ENCODE measurements around the gene CDC23. TPM values are rescaled to one million over a fixed set of nuclear protein-coding genes. Genes with fewer than 3 reads are reported as not detected.

Gene CDC23
- total and polyA plus RNA-seq, 2 of the 4 experiments (the other 2 are of a cell fraction), result 21.1 to 28.0 TPM

GRCh38 chr5:138148811-138149210 lies 64.3 kb downstream of the CDC23 start:
- Histone ChIP-seq H3K18ac (ENCODE audit: low read depth, low read length) (no peak overlapping the region), H2BK120ac (ENCODE audit: low read depth, low read length) (no peak overlapping the region), H2BK20ac (ENCODE audit: low read depth, low read length) (no peak overlapping the region), H3K36me3 (ENCODE audit: control insufficient read depth, insufficient read depth, low read length) (no peaks in the 10 kb centered on the region), H2BK15ac (ENCODE audit: low read depth, low read length) (no peak overlapping the region), H2AK9ac (replicated peaks; ENCODE audit: low read depth, low read length, poor library complexity) (no peak overlapping the region), H4K20me1 (ENCODE audit: insufficient read depth, low read length) (no peaks in the 10 kb centered on the region), H4K8ac (ENCODE audit: low read depth in 2 of 2, low read length in 2 of 2) (no peak overlapping the region), H2AFZ (replicated peaks; ENCODE audit: low read length, poor library complexity) (peak overlapping the region; percentile 40), H3K23ac (ENCODE audit: low read depth, low read length) (no peak overlapping the region), H3K14ac (replicated peaks; ENCODE audit: low read depth, low read length) (no peak overlapping the region), H3K79me1 (ENCODE audit: low read depth in 1 of 2, low read length in 2 of 2) (no peaks in the 10 kb centered on the region), H3K27me3 (ENCODE audit: control insufficient read depth, insufficient read depth, low read length) (no peaks in the 10 kb centered on the region), H3K9me1 (ENCODE audit: insufficient read depth, low read length) (no peaks in the 10 kb centered on the region), H3K56ac (ENCODE audit: extremely low read depth, insufficient read depth, low read length) (no peak overlapping the region), H3K9ac (ENCODE audit: low read depth, low read length) (no peak overlapping the region), H2BK5ac (ENCODE audit: low read depth, low read length, poor library complexity, severe bottlenecking) (no peak overlapping the region), H4K91ac (ENCODE audit: insufficient read depth, low read depth, low read length) (no peak overlapping the region), H3K4me3 (ENCODE audit: insufficient read depth, low read depth, low read length) (no peak overlapping the region), H2AK5ac (ENCODE audit: low read depth, low read length) (no peak overlapping the region), H3K4me1 (ENCODE audit: control insufficient read depth, insufficient read depth, low read length) (peaks cover 4% of the 10 kb centered on the region), H4K5ac (ENCODE audit: low read depth, low read length) (no peak overlapping the region), H3K27ac (ENCODE audit: insufficient read depth, low read length) (no peak overlapping the region), H3K4ac (ENCODE audit: low read depth, low read length) (no peak overlapping the region), H3K4me2 (ENCODE audit: low read depth, low read length) (no peak overlapping the region), H3K9me3 (ENCODE audit: control insufficient read depth, insufficient read depth, low read length) (no peaks in the 10 kb centered on the region)
- dilution Hi-C loops (cut with HindIII; ENCODE audit: low sequenced_read_pairs, unreplicated experiment) (no loop called here), intact Hi-C loops (cut with micrococcal nuclease) (no loop called here), in situ Hi-C loops (cut with MboI; ENCODE audit: low sequenced_read_pairs) (loop anchor here (25.0 kb wide), 2 partner anchors 112 to 512 kb away; partner anchors contain the start of gene FAM13B)
- ChIA-PET POLR2A (ENCODE audit: unreplicated experiment) (no interaction called here), CTCF (no interaction called here)
- DNase-seq (peak; percentile 65), ATAC-seq (ENCODE audit: low read depth) (peak; percentile 79)
- WGBS, 2 experiments (ENCODE audit: extremely low coverage in 2 of 2, insufficient read length in 1 of 2), result no CpG with 5 or more reads among the region's 1 CpG
- TF ChIP-seq FOS (IDR thresholded peaks at IDR 0.05; ENCODE audit: low read depth, low read length) (no peak), USF2 (IDR thresholded peaks at IDR 0.05; ENCODE audit: low read depth, low read length) (no peak), POLR2A (IDR thresholded peaks at IDR 0.05; ENCODE audit: low read depth, low read length) (no peak), CEBPB (IDR thresholded peaks at IDR 0.05; ENCODE audit: low read depth, low read length) (no peak), NFE2L2 (IDR thresholded peaks at IDR 0.05; ENCODE audit: low read depth, low read length) (no peak), RAD21 (IDR thresholded peaks at IDR 0.05; ENCODE audit: low read length) (no peak), CTCF (conservative IDR thresholded peaks at IDR 0.05; ENCODE audit: low read depth, low read length) (no peak), ELK1 (IDR thresholded peaks at IDR 0.05; ENCODE audit: borderline replicate concordance, low read depth, low read length) (no peak), CHD1 (IDR thresholded peaks at IDR 0.05; ENCODE audit: low read depth, low read length) (no peak), MAZ (IDR thresholded peaks at IDR 0.05; ENCODE audit: borderline replicate concordance, low read depth, low read length) (no peak), MAFK (IDR thresholded peaks at IDR 0.05; ENCODE audit: low read depth, low read length) (no peak)
- BruUV-seq (replicated peaks), result no TSS peak
